ENCODE measurements around the gene RNF151. TPM values are rescaled to one million over a fixed set of nuclear protein-coding genes. Genes with fewer than 3 reads are reported as not detected.
A peak's percentile ranks its signal among the peaks of the same experiment; 100 is the strongest.

Gene RNF151
- total and polyA plus RNA-seq, 2 of the 13 experiments (the other 11 are each of a cell fraction or from before 2014, with no cell fraction given) = not detected

DNA sequence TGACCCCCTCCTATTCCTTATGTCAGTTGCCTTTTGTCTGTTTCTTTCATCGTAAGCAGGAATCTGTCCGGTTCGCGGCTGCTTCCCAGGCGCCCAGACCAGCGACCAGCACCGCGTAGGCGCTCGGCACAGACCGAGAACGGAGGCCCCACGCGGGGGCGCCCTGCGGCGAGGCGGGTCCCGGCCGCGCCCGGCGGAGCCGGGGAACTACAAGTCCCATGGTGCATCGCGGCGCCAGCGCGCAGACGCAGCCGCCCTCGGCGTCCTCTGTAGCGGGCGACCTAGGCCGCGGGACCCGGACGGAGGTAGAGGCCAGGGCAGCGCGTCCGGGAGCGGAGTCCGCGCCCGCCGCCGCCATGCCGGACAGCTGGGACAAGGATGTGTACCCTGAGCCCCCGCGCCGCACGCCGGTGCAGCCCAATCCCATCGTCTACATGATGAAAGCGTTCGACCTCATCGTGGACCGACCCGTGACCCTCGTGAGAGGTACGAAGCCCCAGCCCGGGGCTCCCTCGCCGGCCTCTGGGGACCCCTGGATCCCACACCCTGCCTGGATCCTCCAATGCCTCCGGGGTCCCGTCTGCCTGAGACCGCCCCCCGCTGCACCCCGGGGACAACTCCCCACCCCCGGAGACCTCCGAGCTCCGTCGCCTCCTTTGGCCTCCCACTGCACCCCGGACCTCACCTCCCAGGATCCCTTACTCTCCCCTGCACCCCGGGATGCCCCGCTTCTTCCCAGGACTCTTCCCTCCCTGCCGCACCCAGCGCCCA, 7.2 kb upstream of the RNF151 start, which contains the start of gene NDUFB10 (continued):
- TF ChIP-seq ZNF724P (CRISPR knock-in tag; IDR thresholded peaks at IDR 0.05; ENCODE audit: borderline replicate concordance) = peak; percentile 25; the same call in 1 of the 2 replicates
- TF ChIP-seq, protein P1, sequence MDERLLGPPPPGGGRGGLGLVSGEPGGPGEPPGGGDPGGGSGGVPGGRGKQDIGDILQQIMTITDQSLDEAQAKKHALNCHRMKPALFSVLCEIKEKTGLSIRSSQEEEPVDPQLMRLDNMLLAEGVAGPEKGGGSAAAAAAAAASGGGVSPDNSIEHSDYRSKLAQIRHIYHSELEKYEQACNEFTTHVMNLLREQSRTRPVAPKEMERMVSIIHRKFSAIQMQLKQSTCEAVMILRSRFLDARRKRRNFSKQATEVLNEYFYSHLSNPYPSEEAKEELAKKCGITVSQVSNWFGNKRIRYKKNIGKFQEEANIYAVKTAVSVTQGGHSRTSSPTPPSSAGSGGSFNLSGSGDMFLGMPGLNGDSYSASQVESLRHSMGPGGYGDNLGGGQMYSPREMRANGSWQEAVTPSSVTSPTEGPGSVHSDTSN (CRISPR knock-in tag; IDR thresholded peaks at IDR 0.05) = no peak
- no peak for TF ChIP-seq THYN1 (CRISPR knock-in tag; IDR thresholded peaks at IDR 0.05; ENCODE audit: borderline replicate concordance, low read depth)
- peak; percentile 22; the same call in 1 of the 2 replicates for TF ChIP-seq SOX5 (CRISPR knock-in tag; IDR thresholded peaks at IDR 0.05; ENCODE audit: borderline replicate concordance)
- TF ChIP-seq SP5 (CRISPR knock-in tag; IDR thresholded peaks at IDR 0.05; ENCODE audit: borderline replicate concordance, low read depth) = no peak
- TF ChIP-seq MYC (CRISPR knock-in tag; IDR thresholded peaks at IDR 0.05; ENCODE audit: borderline replicate concordance) = peak; percentile 82
- TF ChIP-seq ZMYM4 (CRISPR knock-in tag; IDR thresholded peaks at IDR 0.05) = peak; percentile 65
- TF ChIP-seq ZNF776 (CRISPR knock-in tag; IDR thresholded peaks at IDR 0.05) = peak; percentile 91
- peak; percentile 72; the same call in 1 of the 2 replicates for TF ChIP-seq ELF4 (CRISPR knock-in tag; IDR thresholded peaks at IDR 0.05; ENCODE audit: borderline replicate concordance)
- TF ChIP-seq ZBTB14 (CRISPR knock-in tag; IDR thresholded peaks at IDR 0.05) = peak; percentile 62; the same call in 1 of the 2 replicates
- TF ChIP-seq ZNF121 (CRISPR knock-in tag; IDR thresholded peaks at IDR 0.05) = 0 out of 2 replicates have a peak, but pooled peaks have one; percentile 15
- peak; percentile 81 for TF ChIP-seq GMEB2 (CRISPR knock-in tag; IDR thresholded peaks at IDR 0.05; ENCODE audit: low read depth)
- TF ChIP-seq JUNB (CRISPR knock-in tag; IDR thresholded peaks at IDR 0.05; ENCODE audit: borderline replicate concordance) = no peak

All from HepG2 (cell line).